Pulmonary artery endothelial cell (primary cell): ENCODE results near the gene GK2. TPM values are rescaled to one million over a fixed set of nuclear protein-coding genes. Genes with fewer than 3 reads are reported as not detected.

ENCODE experiments used
- DNase-seq: peaks from one replicate; pipeline ENCODE4 v3.0.0-alpha.2; 2011; ENCODE audit warnings: low read depth, low spot score
- total RNA-seq: library from RNA; depleted of rRNA; stranded (reverse); fragments of >200 nt; gene quantifications from 2 replicates; pipeline ENCODE4 v1.2.3, GENCODE V29; 2014

The GK2 gene
- total RNA-seq, 1 donor from 2014 or later = not detected

DNA sequence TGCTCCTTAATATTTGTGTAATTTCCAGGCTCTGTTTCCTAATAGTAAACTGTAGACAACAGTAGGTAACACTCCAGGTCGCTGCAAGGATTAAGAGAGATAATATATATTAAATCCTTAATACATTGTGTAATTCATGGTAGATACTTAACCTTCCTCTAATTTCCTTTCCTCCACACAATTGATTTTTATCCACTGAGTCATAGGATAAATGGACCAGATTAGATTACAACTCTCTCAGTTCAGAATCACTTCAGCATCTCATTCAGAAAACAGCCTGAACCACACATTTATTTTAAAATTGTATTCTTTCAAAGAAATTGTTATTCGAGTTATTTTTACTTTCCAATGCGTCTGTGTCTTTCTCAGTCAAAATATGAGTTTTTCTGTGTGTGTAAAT lies 17.1 kb downstream of the GK2 start:
- no peak for DNase-seq

- no peak for DNase-seq
These were observed 22.4 kb downstream of the GK2 start for GRCh38 chr4:79385641-79386040.

GRCh38 chr4:79381161-79381560 lies 26.9 kb downstream of the GK2 start:
- DNase-seq = no peak

GRCh38 chr4:79370026-79370425 lies 38.0 kb downstream of the GK2 start:
- no peak for DNase-seq

DNA sequence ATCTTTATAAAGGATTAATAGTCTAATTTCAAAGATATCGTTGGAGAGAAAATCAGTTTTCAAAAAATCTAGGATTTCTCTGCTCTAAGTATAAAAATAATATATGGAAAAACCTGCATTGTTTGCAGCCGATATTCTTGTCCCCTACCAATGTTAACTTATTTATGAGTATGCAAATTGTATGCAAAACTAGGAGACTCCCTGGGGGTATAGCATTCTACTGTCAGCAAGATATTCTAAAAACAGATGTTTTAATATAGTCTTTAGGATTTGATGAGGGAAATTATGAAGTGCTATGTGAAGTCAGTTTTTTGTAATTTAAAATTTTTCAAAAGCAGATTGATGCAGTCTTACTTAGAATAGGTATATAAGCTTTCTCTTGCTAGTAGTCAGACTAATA lies 40.9 kb downstream of the GK2 start:
- DNase-seq = no peak

GRCh38 chr4:79366422-79366821 lies 41.6 kb downstream of the GK2 start:
- no peak for DNase-seq

DNA sequence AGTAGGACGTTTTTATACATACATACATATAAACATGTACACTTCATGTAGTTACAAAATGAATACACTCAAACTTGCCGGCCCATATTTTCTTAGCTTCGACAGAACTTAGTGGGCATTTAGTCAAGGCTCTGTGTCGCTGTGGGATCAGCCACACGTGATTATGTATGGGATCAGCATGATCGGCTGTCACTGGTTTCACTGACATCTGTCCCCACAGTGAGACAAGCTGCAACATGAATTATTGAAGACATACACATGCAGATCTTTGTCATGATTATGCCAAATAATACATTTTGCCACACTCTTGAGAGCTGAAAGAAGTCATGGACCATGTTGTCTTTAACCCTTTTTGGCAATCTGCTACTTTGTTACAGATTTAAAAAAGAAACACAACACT lies 44.0 kb downstream of the GK2 start:
- no peak for DNase-seq

DNA sequence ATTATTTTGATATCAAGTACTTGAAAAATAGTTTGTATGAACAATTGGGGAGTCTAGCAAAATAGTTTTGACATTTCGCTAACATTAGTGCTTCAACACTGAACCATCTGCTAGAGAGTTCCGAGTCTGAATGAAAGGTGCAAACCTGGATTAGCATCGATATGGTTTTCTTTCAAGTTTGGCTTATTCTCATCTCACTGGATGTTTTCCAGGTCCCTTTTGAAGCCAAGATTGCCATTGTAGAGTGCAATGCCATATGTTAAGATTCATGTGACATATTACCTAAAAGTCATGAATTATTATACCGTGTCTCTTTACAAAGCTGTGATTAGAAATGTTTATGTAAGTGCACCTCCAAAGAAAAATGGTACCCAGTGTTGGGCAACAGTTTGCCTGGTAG lies 45.4 kb downstream of the GK2 start:
- no peak for DNase-seq

- DNase-seq = no peak
These were observed 48.0 kb downstream of the GK2 start for GRCh38 chr4:79360006-79360405.

GRCh38 chr4:79358438-79358837 lies 49.6 kb downstream of the GK2 start:
- DNase-seq = no peak

GRCh38 chr4:79357365-79357764 lies 50.7 kb downstream of the GK2 start:
- DNase-seq = no peak

Other genes starting within 250 kb of the GK2 start
- not detected in 2 replicates for gene NAA11, start 82.2 kb downstream of the GK2 start, total RNA-seq